DMS114 treated with DMSO at 0.1 percent for 48 hours (cell line): Measurements from ENCODE around the gene TPD52L2.
"Not testable (repeated sequence)": the region's sequence is repeated elsewhere in the genome, so short reads cannot be mapped to it uniquely, and the experiment has no call there.

ENCODE experiments used
- DNase-seq: peaks from one replicate; lab custom pipeline; 2025; ENCODE audit not compliant: unreplicated experiment; lab: John Stamatoyannopoulos, UW

Gene TPD52L2

GRCh38 chr20:63878899-63879663, 14.0 kb downstream of the TPD52L2 start:
- no peak for DNase-seq

GRCh38 chr20:63880901-63881300, 15.8 kb downstream of the TPD52L2 start:
- not testable (repeated sequence) for DNase-seq

GRCh38 chr20:63881451-63882226, 16.6 kb downstream of the TPD52L2 start:
- no peak for DNase-seq

GRCh38 chr20:63882257-63883200, 17.5 kb downstream of the TPD52L2 start:
- no peak for DNase-seq

GRCh38 chr20:63883201-63883593, 18.1 kb downstream of the TPD52L2 start:
- DNase-seq: no peak

GRCh38 chr20:63884506-63885263, 19.6 kb downstream of the TPD52L2 start:
- no peak for DNase-seq

GRCh38 chr20:63885264-63886053, 20.4 kb downstream of the TPD52L2 start:
- no peak for DNase-seq

- no peak for DNase-seq
These were observed 21.0 kb downstream of the TPD52L2 start for GRCh38 chr20:63886054-63886419.

GRCh38 chr20:63886921-63887320, 21.9 kb downstream of the TPD52L2 start:
- no peak for DNase-seq

GRCh38 chr20:63889241-63890200, 24.5 kb downstream of the TPD52L2 start:
- DNase-seq: no peak

- no peak for DNase-seq
These were observed 25.1 kb downstream of the TPD52L2 start for GRCh38 chr20:63890201-63890576.

GRCh38 chr20:63890616-63891015, 25.5 kb downstream of the TPD52L2 start:
- no peak for DNase-seq

GRCh38 chr20:63891061-63892002, 26.3 kb downstream of the TPD52L2 start:
- no peak for DNase-seq

- no peak for DNase-seq
These were observed 27.3 kb downstream of the TPD52L2 start for GRCh38 chr20:63892402-63892801.

GRCh38 chr20:63893999-63894357, 28.9 kb downstream of the TPD52L2 start:
- peak; percentile 19 for DNase-seq

- peak; percentile 65 for DNase-seq
These were observed 29.5 kb downstream of the TPD52L2 start, which contains the start of gene DNAJC5 for GRCh38 chr20:63894358-63895201. DNAJC5 (plus strand) TSS chr20:63895126; CDS start chr20:63928346, 33,220 bp downstream.
